C4-2B (cell line): ENCODE results near the gene NHSL2.

Source experiments
- CTCF ChIP-seq: fragments of 450-650 bp; conservative IDR thresholded peaks from 2 replicates; pipeline ENCODE4 v1.5.1; 2017; ENCODE audit warnings: mild to moderate bottlenecking
- ZFX ChIP-seq: fragments of 450-650 bp; IDR thresholded peaks from 2 replicates; pipeline ENCODE4 v1.6.1; 2017

- TF ChIP-seq CTCF, result no peak
- no peak for TF ChIP-seq ZFX
Observed at GRCh38 chrX:71938371-71938770, 27.7 kb downstream of the NHSL2 start.
